NCI-H774 (cell line): ENCODE results near the gene NFIB.
A peak's percentile ranks its signal among the peaks of the same experiment; 100 is the strongest.

ENCODE experiments used
- DNase-seq: peaks from one replicate; lab custom pipeline; 2025; lab: John Stamatoyannopoulos, UW

The NFIB gene

GRCh38 chr9:14313951-14314423 is at the start of gene NFIB:
Gene NFIB, minus strand, starts transcription at chr9:14314141. Its CDS starts 630 bp downstream, at chr9:14313511.
- DNase-seq: peak; percentile 72

GRCh38 chr9:14362175-14362574 is 48.2 kb upstream of the NFIB start:
- DNase-seq: no peak

- DNase-seq: no peak
Observed at GRCh38 chr9:14361074-14361473, 47.1 kb upstream of the NFIB start.

GRCh38 chr9:14358523-14358922 is 44.6 kb upstream of the NFIB start:
- DNase-seq: no peak

GRCh38 chr9:14356351-14357265 is 42.7 kb upstream of the NFIB start:
- DNase-seq: no peak

GRCh38 chr9:14354201-14354600 is 40.3 kb upstream of the NFIB start:
- DNase-seq: no peak

- peak; percentile 89 for DNase-seq
Observed at GRCh38 chr9:14353222-14354056, 39.5 kb upstream of the NFIB start.

GRCh38 chr9:14352503-14352902 is 38.6 kb upstream of the NFIB start:
- DNase-seq: peak; percentile 38

GRCh38 chr9:14351221-14351836 is 37.4 kb upstream of the NFIB start:
- DNase-seq: no peak

GRCh38 chr9:14350754-14351153 is 36.8 kb upstream of the NFIB start:
- DNase-seq: no peak

GRCh38 chr9:14350349-14350728 is 36.4 kb upstream of the NFIB start:
- DNase-seq: no peak

- DNase-seq: no peak
Observed at GRCh38 chr9:14349447-14350348, 35.8 kb upstream of the NFIB start.

- DNase-seq: no peak
Observed at GRCh38 chr9:14349146-14349446, 35.2 kb upstream of the NFIB start.

GRCh38 chr9:14348373-14349145 is 34.6 kb upstream of the NFIB start:
- DNase-seq: no peak

- DNase-seq: no peak
Observed at GRCh38 chr9:14348123-14348372, 34.1 kb upstream of the NFIB start.

GRCh38 chr9:14347406-14348122 is 33.6 kb upstream of the NFIB start:
- DNase-seq: no peak

- DNase-seq: no peak
Observed at GRCh38 chr9:14346811-14347405, 33.0 kb upstream of the NFIB start.

GRCh38 chr9:14346231-14346791 is 32.4 kb upstream of the NFIB start:
- DNase-seq: no peak

GRCh38 chr9:14345354-14346230 is 31.7 kb upstream of the NFIB start:
- DNase-seq: no peak
